Endometrial microvascular endothelial cells (primary cell): ENCODE data around the gene CPZ. TPM values are rescaled to one million over a fixed set of nuclear protein-coding genes. Genes with fewer than 3 reads are reported as not detected.

Source experiments
- in situ Hi-C: cut with HindIII; loops from 2 replicates; pipeline ENCODE4 v1.10.0; 2017; ENCODE audit warnings: low sequenced_read_pairs, low pct_unique_long_range_greater_than_20kb; ENCODE audit errors: inconsistent ontology term
- total RNA-seq: library from RNA; depleted of rRNA; stranded (reverse); fragments of >200 nt; gene quantifications from one replicate; pipeline ENCODE4 v1.2.3, GENCODE V29; 2015; ENCODE audit errors: inconsistent ontology term

The CPZ gene
- total RNA-seq, 1 donor from 2014 or later = not detected

DNA sequence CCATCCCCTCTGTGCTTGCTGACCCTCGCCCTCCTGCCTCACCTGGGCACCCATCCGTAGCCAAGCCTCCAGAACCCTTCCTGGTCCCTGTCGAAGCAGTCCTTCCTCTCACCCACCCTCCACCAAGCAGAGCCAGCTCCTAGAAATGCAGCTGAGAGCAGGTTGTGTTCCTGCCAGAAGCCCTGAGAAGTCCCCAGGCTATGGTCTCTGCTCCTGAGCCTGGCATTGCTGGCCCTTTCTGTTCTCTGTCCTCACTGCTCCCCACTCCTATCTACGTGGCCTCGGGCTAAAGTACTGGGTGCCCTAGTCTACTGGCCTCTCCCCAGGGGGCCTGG lies 2.1 kb upstream of the CPZ start:
- in situ Hi-C loops = no loop called here

GRCh38 chr4:8591114-8591513 lies 1.5 kb upstream of the CPZ start:
- in situ Hi-C loops = no loop called here

DNA sequence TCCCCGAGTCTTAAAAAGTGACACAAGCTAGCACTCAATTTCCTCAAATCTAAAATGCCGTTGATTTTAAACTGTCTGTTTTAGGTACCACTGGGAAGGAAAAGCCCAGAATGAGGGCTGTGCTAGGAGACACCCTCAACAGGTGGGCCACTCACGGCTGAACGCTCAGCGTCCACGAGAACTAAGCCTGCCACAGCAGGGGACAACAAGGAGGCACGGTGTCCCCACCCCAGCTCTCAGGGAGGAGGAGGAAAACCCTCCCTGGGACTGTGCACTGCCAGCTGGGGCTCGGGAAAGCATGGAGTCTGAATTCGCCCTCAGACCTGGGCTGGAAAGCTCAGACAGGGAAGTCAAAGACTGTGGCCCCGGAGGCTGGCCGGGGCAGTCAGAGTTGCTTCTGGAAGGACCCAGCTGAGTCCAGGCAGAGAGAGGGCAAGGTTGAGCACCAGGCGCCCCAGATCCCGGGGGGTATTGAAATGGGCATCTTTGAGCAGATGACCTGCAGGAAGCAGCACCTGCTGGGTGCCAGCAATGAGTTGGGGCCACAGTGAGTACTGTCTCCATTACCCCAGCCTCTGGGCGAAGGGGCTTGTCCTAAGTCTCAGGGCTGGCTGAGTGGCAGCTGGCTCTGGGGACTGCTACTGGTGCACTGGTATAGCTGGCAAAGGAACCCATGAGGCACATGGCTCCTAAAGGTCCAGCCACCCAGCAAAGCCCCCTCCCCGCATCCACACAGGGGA lies 769 bp upstream of the CPZ start:
- in situ Hi-C loops = no loop called here

DNA sequence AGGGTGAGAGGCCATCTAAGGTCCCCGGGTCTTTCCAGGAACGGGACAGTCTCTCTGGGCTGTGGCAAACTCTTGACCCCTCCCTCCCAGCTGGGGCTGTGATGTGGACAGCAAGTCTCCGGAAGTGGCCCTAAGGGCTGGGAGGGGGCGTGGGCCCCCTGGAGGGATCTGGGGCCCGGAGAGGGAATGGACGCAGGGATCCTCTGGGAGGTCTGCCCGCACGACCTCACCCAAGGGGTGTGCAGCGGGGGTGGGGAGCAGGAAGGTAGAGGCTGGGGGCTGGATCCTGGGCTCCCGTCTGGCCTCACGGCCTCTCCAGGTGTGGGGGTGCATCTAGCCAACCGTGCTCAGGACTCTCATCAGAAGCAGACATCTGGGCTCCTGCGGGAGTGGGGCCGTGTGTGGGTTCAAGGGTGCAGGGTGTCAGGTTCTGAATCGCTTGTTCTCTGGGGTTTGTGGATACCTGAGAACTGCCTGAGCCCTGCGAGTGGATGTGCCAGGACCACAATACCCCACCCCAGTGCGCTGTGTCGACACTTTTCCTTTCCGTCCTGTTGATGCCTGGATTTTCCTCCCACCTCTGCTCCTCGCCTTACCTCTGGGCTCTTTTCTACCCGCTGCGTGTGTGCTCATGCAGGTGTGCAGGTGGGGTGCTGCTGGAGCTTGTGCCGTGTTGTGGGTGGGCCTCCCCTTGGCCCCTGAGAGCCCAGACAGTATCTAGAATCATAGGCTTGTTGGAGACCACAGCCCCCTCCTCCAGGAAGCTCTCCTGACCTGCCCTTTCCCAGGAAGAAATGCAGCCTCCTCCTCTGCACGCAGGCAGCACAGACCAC lies 915 bp downstream of the CPZ start:
- in situ Hi-C loops = no loop called here

- in situ Hi-C loops = no loop called here
Observed at GRCh38 chr4:8594097-8595038, 1.8 kb downstream of the CPZ start.

GRCh38 chr4:8595237-8596087 lies 2.9 kb downstream of the CPZ start:
- in situ Hi-C loops = no loop called here

- in situ Hi-C loops = no loop called here
Observed at GRCh38 chr4:8596891-8597290, 4.3 kb downstream of the CPZ start.

GRCh38 chr4:8597319-8597718 lies 4.8 kb downstream of the CPZ start:
- in situ Hi-C loops = no loop called here

- in situ Hi-C loops = no loop called here
Observed at GRCh38 chr4:8597791-8598190, 5.2 kb downstream of the CPZ start.

DNA sequence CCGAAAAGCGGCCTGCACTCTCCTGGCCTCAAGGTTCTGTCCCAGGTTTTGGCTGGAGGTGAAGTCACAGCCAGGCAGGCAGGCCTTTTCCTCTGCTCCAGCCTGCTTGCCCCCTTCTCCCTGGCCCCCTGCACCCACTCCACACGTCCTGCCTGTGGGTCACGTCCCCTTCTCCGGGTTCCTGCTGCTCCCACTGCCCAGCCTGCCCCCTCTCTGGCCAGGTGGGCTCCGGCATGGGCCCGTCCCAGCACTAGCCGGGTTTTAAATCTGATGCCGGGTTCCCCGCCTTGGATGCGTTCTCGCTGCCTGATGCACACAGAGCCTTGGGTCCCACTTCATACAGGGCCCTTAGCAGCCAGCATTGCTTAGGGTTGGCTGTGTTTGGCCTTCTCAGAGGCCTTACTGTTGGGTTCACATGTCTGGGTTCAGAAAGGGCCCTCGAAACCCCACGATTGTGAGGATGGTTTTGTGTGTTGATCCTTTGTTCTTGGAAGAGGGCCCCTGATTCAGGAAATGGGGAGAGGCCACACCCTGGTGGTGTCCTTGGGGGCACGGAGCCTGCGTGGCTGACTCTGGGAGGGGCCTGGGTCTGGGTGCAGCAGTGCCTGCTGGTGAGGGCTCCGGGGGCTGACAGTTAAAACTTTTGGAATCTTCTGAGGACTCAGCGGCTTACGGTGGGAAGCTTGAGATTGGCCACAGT lies 6.0 kb downstream of the CPZ start:
- in situ Hi-C loops = no loop called here

- in situ Hi-C loops = no loop called here
Observed at GRCh38 chr4:8599091-8599460, 6.5 kb downstream of the CPZ start.

- in situ Hi-C loops = no loop called here
Observed at GRCh38 chr4:8599657-8600056, 7.1 kb downstream of the CPZ start.

DNA sequence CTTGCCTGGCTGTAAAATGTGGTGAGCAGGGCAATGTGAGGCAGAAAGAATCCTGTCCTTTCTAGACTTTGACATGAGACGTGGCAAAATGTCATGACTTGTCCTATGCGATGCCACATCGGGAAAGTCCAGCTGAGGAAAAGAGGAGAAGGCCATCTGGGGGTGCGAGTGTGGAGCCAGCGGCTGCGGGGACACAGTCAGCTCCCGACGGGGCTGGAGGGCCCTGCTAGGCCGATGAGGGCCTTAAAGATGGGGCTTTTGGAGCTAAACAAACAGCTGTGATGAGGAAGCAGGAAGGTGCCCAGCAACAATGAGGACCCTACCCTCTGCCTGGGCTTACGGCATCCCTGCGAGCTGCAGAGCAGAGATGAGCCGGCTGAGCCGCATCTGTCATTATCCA lies 7.7 kb downstream of the CPZ start:
- in situ Hi-C loops = no loop called here

DNA sequence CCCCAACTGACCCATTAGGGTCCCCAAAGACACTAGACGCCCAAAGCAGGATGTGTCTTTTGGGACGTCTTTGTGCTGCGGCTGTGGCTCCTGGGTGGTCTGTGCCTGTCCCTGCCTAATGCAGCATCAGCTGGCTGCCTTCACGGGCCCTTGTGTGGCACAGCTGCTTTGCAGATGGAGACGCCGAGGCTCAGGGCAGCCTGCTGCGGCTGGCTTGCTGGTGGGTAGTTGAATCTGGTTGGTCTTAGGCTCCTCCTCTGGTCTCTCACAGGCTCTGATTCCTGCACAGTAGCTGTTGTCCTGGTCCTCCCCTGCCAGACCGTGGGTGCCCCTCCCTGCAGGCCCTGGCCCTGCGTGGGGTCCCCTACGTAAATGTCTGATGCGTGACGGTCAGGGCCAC lies 8.1 kb downstream of the CPZ start:
- in situ Hi-C loops = no loop called here

DNA sequence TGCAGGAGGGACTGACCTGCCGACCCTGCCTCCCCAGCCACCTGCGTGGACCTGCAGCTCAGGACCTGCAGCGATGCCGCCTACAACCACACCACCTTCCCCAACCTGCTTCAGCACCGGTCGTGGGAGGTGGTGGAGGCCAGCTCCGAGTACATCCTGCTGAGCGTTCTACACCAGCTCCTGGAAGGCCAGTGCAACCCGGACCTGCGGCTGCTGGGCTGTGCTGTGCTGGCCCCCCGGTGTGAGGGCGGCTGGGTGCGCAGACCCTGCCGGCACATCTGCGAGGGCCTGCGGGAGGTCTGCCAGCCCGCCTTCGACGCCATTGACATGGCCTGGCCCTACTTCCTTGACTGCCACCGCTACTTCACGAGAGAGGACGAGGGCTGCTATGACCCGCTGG lies 8.5 kb downstream of the CPZ start:
- in situ Hi-C loops = no loop called here

GRCh38 chr4:8601556-8601955 lies 9.0 kb downstream of the CPZ start:
- in situ Hi-C loops = no loop called here

GRCh38 chr4:8602686-8603430 lies 10.3 kb downstream of the CPZ start:
- in situ Hi-C loops = no loop called here
